ENCODE results near the gene SYNPO2L.
"Not testable (repeated sequence)": the region's sequence is repeated elsewhere in the genome, so short reads cannot be mapped to it uniquely, and the experiment has no call there.

DNA sequence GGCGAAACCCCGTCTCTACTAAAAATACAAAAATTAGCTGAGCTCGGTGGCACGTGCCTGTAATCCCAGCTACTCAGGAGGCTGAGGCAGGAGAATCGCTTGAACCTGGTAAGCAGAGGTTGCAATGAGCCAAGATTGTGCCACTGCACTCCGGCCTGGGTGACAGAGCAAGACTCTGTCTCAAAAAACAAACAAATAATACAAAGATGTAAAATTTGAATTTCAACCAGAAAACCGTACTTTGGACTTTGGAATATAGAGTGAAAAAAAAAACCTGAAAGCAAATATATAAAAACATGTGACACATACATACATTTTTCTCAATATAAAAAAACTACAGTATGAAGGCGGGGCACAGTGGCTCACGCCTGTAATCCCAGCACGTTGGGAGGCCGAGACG lies 34.9 kb downstream of the SYNPO2L start:
- TF ChIP-seq, protein P1, sequence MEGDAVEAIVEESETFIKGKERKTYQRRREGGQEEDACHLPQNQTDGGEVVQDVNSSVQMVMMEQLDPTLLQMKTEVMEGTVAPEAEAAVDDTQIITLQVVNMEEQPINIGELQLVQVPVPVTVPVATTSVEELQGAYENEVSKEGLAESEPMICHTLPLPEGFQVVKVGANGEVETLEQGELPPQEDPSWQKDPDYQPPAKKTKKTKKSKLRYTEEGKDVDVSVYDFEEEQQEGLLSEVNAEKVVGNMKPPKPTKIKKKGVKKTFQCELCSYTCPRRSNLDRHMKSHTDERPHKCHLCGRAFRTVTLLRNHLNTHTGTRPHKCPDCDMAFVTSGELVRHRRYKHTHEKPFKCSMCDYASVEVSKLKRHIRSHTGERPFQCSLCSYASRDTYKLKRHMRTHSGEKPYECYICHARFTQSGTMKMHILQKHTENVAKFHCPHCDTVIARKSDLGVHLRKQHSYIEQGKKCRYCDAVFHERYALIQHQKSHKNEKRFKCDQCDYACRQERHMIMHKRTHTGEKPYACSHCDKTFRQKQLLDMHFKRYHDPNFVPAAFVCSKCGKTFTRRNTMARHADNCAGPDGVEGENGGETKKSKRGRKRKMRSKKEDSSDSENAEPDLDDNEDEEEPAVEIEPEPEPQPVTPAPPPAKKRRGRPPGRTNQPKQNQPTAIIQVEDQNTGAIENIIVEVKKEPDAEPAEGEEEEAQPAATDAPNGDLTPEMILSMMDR (IDR thresholded peaks at IDR 0.05): not testable (repeated sequence)
- TF ChIP-seq POLR2A, POLR2AphosphoS5, EP300 (IDR thresholded peaks at IDR 0.05): not testable (repeated sequence)

Data from gastroesophageal sphincter (tissue), 3 donors.